MG63 (cell line): ENCODE measurements around the gene IGSF23. TPM values are rescaled to one million over a fixed set of nuclear protein-coding genes. Genes with fewer than 3 reads are reported as not detected.
"Not testable (repeated sequence)": the region's sequence is repeated elsewhere in the genome, so short reads cannot be mapped to it uniquely, and the experiment has no call there.

ENCODE experiments used
- DNase-seq: peaks from one replicate; pipeline ENCODE4 v3.0.0-alpha.2; 2020
- H3K27me3 ChIP-seq: fragments of 250-450 bp; sonication (Bioruptor Pico); 2 replicates; pipeline ENCODE4 v1.5.1; 2020; ENCODE audit warnings: mild to moderate bottlenecking, moderate library complexity
- H3K36me3 ChIP-seq: fragments of 250-450 bp; sonication (Bioruptor Pico); 2 replicates; pipeline ENCODE4 v1.5.1; 2020; ENCODE audit warnings: mild to moderate bottlenecking, moderate library complexity
- H3K4me3 ChIP-seq: fragments of 250-450 bp; sonication (Bioruptor Pico); 2 replicates; pipeline ENCODE4 v1.5.1; 2020; ENCODE audit warnings: mild to moderate bottlenecking, moderate library complexity
- H3K9me3 ChIP-seq: fragments of 250-450 bp; sonication (Bioruptor Pico); 2 replicates; pipeline ENCODE4 v1.5.1; 2020; ENCODE audit warnings: mild to moderate bottlenecking, moderate library complexity
- total RNA-seq: library from RNA; depleted of rRNA; stranded (reverse); fragments of >200 nt; shearing (Covaris generic); gene quantifications from 2 replicates; pipeline ENCODE4 v1.2.3, GENCODE V29; 2014; ENCODE audit warnings: low replicate concordance

IGSF23 gene
- total RNA-seq, 1 experiment from 2014 or later: 3.0 TPM

DNA sequence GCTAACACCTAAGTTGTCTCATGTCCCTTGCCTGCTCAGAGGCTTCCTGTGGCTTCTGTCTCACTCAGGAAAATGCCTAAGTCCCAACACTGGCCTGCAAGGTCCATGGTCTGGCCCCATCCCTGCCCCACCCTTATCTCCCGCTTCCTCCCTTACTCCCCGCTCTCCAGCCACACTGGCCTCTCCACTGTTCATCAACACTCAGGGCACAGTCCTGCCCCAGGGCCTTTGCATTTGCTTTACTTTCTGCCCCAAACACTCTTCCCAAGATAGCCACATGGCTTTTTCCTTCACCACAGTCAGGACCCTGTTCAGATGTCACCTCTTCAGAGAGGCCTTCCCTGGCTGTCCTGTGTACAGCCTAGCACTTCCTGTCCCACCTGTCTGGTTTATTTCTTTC is 32.1 kb upstream of the IGSF23 start:
- H3K27me3 ChIP-seq: no peaks in the 10 kb centered on the region
- H3K4me3 ChIP-seq: no peak overlapping the region
- DNase-seq: no peak
- H3K9me3 ChIP-seq: peaks cover 23% of the 10 kb centered on the region
- no peaks in the 10 kb centered on the region for H3K36me3 ChIP-seq

DNA sequence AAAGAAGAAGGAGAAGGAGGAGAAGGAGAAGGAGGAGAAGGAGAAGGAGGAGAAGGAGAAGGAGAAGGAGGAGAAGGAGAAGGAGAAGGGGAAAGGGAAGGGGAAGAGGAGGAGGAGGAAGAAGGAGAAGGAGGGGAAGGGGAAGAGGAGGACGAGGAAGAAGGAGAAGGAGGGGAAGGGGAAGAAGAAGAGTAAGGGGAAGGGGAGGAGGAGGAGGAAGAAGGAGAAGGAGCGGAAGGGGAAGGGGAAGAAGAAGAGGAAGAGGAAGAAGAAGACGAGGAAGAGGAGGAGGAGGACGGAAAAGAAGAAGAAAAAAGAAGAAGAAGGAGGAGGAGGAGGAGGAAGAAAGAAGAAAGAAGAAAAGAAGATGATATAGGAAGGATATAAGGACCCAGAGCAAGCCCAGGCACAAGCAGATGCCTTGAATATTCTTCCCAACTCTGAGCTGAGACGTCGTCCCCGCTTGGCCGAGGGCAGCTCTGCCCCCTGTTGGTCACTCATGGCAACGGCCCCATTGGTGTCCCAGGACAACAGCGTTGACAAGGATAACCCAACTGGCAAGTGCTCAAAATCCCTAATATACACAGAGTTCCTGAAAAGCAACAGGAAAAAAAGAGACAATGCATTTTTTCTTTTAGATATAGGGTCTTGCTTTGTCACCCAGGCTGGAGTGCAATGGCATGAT is 30.6 kb upstream of the IGSF23 start:
- H3K36me3 ChIP-seq: no peaks in the 10 kb centered on the region
- H3K27me3 ChIP-seq: no peaks in the 10 kb centered on the region
- DNase-seq: peak; percentile 18

DNA sequence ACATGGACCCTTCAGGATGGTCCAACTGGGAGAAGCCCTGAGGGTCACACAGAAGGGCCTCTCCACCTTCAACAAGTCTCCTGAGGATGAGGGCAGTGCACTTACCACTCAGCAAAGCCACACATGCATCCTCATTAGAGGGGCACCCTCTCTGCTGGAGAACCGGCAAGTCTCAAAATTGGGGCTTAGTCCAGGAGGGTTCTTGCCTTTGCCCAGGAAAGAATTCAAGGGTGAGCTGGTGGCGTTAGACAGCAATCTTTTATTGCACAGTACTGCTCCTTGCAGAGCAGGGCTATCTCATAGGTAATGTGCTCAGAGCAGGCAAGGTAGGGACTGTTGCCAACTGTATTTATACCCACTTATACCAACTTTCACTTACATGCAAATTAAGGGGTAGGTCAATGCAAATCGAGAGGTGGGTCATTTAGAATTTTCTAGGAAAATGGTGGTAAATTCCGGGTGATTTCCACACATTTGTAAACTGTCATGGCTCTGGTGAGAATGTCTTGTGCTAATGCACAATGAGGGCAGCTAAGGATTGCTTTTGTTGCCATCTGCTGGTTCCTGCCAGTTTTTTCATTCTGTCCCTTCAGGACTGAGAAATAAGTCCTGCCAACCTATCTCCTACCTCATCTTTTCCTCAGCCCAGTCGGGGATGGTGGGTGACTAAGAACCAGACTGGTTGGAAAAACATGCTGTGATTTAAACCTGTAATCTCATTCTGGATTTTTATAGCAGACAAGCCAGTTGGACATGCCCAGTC is 27.8 kb upstream of the IGSF23 start:
- peak; percentile 34 for DNase-seq
- H3K36me3 ChIP-seq: no peaks in the 10 kb centered on the region

More for the DNA sequence above, 30.6 kb upstream of the IGSF23 start:
- H3K4me3 ChIP-seq: no peak overlapping the region
- H3K9me3 ChIP-seq: peaks cover 32% of the 10 kb centered on the region

DNA sequence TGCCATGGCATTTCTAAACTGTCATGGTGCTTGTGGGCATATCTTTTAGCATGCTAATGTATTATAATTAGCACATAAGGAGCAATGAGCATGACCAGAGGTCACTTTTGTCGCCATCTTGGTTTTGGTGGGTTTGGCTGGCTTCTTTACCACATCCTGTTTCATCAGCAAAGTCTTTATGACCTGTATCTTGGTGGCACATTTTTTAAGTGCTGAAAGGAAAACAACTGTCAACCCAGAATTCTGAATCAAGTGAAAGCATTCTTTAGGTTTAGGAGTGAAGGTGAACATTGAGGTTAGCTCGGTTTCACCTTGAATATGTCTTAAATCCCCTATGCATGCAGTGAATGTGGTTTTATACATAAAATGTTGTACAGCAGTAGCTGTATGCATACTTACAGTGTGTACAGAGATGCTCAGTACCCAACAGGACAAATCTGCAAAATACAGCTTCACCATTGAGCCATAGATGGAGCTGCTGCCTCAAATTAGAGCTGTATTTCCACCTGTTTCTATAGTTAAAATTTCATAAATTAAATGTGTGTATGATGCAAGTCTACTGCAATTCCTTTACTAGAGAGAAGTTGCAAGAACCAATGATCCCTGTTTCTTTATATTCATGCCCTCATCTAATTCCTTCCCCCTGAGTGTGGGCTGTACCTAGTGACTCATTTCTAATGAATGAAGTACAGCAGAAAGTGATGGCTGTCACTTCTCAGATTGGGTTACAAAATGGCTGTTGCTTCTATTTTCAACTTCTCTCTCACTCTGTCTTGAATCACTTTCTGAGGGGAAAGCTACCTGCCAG is 25.2 kb upstream of the IGSF23 start:
- Histone ChIP-seq H3K27me3 (no peaks in the 10 kb centered on the region), H3K36me3 (no peaks in the 10 kb centered on the region), H3K4me3 (no peak overlapping the region), H3K9me3 (peaks cover 46% of the 10 kb centered on the region)
- peak; percentile 35 for DNase-seq

More for the DNA sequence above, 27.8 kb upstream of the IGSF23 start:
- Histone ChIP-seq H3K9me3 (peaks cover 24% of the 10 kb centered on the region), H3K27me3 (no peaks in the 10 kb centered on the region), H3K4me3 (no peak overlapping the region)

DNA sequence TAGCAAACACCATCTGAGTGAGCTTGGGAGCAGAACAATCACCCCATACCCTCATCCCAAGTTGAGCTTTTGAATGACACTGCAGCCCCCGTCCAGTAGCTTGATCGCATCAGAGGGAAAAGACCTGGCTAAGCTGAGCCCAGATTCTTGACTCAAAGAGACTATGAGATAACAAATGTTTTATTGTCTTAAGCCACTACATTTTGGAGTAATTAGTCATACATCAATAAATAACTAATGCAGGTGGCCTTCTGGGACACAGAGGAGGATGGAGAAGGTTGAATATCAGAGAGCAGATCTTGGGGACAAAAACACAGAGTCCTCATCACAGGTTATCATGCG is 24.6 kb upstream of the IGSF23 start:
- Histone ChIP-seq H3K36me3 (no peaks in the 10 kb centered on the region), H3K27me3 (no peaks in the 10 kb centered on the region), H3K9me3 (peaks cover 46% of the 10 kb centered on the region), H3K4me3 (no peak overlapping the region)
- peak; percentile 17 for DNase-seq

DNA sequence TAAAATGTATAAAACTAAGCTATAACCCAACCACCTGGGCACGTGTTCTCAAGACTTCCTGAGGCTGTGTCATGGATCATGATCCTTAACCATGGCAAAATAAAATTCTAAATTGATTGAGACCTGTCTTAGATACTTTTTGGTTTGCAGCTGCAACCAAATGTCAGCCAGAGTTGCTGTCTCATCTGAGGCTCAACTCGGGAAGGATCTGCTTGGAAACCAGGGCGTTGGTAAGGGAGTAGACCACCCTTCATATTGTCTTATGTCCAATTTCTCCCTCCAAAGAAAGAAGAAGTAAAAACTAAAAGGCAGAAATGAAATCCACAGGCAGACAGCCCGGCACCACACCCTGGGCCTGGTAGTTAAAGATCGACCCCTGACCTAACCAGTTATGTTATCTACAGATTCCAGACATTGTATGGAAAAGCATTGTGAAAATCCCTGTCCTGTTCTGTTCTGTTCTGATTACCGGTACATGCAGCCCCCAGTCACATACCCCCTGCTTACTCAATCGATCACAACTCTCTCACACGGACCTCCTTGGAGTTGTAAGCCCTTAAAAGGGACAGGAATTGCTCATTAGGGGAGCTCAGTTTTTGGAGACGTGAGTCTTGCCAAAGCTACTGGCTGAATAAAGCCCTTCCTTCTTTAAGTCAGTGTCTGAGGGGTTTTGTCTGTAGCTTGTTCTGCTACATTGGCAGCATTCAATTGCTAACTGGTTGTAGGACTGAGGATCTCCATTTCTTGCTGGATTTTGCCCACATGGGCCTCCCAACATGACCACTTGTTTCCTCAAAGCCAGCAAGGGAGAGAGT is 22.9 kb upstream of the IGSF23 start:
- Histone ChIP-seq H3K4me3 (no peak overlapping the region), H3K36me3 (no peaks in the 10 kb centered on the region), H3K27me3 (no peaks in the 10 kb centered on the region), H3K9me3 (peaks cover 40% of the 10 kb centered on the region)
- no peak for DNase-seq

DNA sequence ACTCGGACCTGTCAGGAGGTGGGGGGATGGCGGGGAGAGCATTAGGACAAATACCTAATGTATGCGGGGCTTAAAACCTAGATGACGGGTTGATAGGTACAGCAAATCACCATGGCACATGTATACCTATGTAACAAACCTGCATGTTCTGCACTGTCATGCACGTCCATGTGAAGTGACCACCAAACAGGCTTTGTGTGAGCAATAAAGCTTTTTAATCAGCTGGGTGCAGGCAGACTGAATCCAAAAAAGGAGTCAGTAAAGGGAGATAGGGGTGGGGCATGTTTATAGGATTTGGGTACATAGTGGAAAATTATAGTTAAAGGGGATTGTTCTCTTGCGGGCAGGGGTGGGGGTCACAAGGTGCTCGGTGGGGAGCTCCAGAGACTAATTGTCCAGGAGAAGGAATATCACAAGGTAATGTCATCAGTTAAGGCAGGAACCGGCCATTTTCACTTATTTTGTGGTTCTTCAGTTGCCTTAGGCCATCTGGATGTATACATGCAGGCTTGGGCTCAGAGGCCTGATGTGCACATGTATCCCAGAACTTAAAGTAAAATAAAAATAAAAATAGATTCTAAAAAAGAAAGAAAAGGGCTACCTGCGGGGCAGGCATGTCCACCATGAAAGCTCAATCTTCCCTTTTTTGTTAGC is 21.9 kb upstream of the IGSF23 start:
- not testable (repeated sequence) for H3K4me3 ChIP-seq, H3K36me3 ChIP-seq, DNase-seq, H3K27me3 ChIP-seq
- H3K9me3 ChIP-seq: peaks cover 36% of the 10 kb centered on the region

DNA sequence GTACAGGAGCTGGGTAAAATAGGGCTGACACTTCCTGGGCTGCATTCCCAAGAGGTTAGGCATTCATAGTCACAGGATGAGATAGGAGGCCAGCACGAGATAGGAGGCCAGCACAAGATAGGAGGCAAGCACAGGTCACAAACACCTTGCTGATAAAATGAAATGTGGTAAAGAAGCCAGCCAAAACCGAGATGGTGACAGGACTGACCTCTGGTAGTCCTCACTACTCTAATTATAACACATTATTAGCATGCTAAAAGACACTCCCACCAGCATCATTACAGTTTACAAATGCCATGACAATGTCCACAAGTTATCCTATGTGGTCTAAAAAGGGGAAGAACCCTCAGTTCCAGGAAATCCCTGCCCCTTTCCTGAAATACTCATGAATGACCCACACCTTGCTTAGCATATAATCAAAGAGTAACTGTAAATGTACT is 20.9 kb upstream of the IGSF23 start:
- Histone ChIP-seq H3K4me3 (no peak overlapping the region), H3K36me3 (no peaks in the 10 kb centered on the region), H3K9me3 (peaks cover 29% of the 10 kb centered on the region), H3K27me3 (no peaks in the 10 kb centered on the region)
- no peak for DNase-seq

DNA sequence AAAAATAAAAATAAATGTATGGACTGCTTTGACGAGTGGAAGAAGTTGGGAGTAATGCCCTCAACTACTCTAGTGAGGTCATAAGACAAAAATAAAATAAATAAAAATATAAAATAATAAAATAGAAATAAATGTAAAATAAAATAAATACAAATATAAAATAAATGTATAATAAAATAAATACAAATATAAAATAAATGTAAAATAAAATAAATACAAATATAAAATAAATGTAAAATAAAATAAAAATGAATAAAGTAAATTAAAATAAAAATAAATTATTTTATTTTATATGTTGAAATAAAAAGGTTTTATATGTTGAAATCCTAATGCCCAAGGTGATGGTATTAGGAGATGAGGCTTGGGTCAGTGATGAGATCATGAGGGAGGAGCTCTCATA is 20.1 kb upstream of the IGSF23 start:
- DNase-seq: no peak
- H3K27me3 ChIP-seq: no peaks in the 10 kb centered on the region
- H3K36me3 ChIP-seq: no peaks in the 10 kb centered on the region
- H3K9me3 ChIP-seq: peaks cover 32% of the 10 kb centered on the region
- no peak overlapping the region for H3K4me3 ChIP-seq

DNA sequence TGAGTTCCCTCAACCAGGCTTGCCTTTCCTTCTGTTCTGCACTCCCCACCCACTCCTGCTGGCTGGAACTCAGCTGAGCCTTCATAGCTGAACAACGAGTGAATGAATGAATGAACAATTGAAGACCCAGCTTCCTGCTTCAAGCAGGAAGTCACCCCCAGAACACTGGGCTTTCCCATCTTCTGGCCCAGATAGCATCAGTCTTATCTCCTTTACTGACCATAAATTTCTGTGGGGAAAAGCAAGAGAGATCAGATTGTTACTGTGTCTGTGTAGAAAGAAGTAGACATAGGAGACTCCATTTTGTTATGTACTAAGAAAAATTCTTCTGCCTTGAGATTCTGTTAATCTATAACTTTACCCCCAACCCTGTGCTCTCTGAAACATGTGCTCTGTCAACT is 19.5 kb upstream of the IGSF23 start:
- peaks cover 34% of the 10 kb centered on the region for H3K9me3 ChIP-seq
- DNase-seq, H3K4me3 ChIP-seq, H3K27me3 ChIP-seq, H3K36me3 ChIP-seq: not testable (repeated sequence)

DNA sequence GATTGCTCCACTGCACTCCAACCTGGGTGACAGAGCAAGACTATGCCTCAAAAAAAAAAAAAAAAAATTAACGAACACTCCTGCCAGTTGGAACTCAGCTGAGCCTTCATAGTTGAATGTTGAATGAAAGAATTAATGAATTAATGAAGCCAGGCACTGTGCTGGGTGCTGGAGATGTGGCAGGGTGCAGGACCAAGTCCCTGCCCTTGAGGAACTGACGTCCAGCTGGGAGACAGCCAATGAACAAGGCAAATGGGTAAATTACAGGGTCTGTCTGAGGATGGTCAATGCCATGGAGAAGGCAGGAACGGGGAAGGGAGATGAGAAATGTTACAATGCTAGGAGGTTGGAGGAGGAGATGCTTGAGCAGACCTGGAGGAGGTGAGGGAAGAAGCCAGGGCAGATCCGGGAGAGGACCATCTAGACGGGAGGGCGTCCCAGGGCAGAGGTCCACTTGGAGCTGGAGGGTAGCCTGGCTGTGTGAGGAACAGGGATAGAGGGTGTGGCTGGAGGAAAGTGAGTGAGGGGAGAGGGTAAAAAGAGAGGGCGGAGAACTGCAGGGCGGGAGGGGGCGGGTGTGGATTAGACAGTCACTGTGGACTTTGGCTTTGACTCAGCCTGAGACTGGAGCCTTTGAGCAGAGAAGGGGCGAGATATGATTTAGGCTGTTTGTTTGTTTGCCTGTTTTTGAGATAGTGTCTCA is 16.8 kb upstream of the IGSF23 start:
- Histone ChIP-seq H3K9me3 (peaks cover 21% of the 10 kb centered on the region), H3K4me3 (no peak overlapping the region), H3K36me3 (no peaks in the 10 kb centered on the region), H3K27me3 (no peaks in the 10 kb centered on the region)
- DNase-seq: no peak

DNA sequence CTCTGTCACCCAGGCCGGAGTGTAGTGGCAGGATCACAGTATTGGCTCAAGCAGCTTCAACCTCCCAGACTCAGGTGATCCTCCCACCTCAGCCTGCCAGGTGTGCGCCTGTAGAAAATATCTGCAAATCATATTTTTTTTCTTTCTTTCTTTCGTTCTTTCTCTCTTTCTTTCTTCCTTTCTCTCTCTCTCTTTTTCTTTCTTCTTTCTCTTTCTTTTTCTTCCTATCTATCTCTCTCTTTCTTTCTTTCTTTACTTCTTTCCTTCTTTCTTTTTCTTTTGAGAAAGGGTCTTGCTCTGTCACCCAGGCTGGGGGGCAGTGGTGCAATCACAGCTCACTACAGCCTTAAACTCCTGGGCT is 16.3 kb upstream of the IGSF23 start:
- DNase-seq: no peak
- H3K4me3 ChIP-seq: no peak overlapping the region
- H3K9me3 ChIP-seq: peaks cover 16% of the 10 kb centered on the region
- H3K27me3 ChIP-seq: no peaks in the 10 kb centered on the region
- H3K36me3 ChIP-seq: no peaks in the 10 kb centered on the region

DNA sequence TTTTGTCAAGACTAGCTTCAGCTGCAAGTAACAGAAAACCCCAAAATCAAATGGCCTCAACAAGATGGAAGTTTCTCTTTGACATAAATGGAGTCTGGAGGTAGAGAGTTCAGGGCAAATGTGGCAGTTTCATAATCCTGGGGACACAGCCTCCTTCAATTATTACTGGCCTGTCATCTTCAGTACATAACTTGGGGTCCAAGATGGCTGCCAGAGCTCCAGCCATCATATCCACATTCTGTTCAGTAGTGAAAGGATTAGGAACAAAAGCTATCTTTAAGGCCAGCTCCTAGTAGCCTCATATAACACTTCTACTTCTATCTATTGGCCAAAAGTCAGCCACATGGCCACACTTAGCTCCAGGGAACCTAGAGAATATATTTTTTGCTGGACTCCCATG is 15.0 kb upstream of the IGSF23 start:
- Histone ChIP-seq H3K27me3 (no peaks in the 10 kb centered on the region), H3K36me3 (no peaks in the 10 kb centered on the region), H3K9me3 (peaks cover 8% of the 10 kb centered on the region), H3K4me3 (no peak overlapping the region)
- no peak for DNase-seq

DNA sequence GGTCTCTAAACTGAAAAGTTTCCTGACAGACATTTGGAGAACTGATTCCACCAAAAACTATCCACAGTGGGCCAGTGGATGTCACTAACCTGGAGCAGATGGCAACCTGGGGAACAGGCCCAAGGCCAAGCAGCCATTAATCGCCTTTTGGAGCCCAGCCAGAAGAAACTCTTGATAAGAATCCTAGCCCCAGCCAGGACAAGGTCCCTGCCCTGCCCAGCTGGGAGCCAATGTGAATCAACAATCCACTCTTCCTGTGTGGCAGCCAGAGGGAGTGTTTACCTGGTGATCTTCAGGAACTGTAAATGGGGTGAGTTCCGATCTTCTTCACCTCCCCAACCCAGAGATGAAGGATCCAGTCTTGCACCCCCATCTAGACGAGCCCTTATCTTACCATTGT is 14.5 kb upstream of the IGSF23 start:
- Histone ChIP-seq H3K36me3 (no peaks in the 10 kb centered on the region), H3K27me3 (no peaks in the 10 kb centered on the region), H3K9me3 (peaks cover 8% of the 10 kb centered on the region), H3K4me3 (no peak overlapping the region)
- DNase-seq: no peak

DNA sequence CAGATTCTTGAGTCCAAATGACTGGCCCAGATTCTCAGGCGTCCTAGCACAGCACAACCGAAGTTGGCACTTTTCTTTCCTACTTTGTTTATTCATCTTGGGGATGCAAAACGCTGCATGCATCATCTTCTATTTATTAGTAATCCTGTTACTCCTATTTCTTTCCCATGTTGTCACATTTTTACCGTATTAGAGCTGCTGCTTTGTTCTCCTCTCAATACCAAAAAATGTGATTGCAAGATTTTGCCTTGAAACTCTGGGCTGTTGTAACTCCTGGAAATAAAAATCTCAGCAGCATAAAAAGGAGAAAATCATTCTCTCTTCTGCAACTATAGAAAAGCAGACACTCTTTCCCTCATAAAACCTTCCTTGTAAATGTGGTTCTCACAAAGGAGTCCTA is 12.9 kb upstream of the IGSF23 start:
- H3K36me3 ChIP-seq: no peaks in the 10 kb centered on the region
- no peak for DNase-seq
- peaks cover 8% of the 10 kb centered on the region for H3K9me3 ChIP-seq
- H3K4me3 ChIP-seq: no peak overlapping the region
- H3K27me3 ChIP-seq: no peaks in the 10 kb centered on the region

DNA sequence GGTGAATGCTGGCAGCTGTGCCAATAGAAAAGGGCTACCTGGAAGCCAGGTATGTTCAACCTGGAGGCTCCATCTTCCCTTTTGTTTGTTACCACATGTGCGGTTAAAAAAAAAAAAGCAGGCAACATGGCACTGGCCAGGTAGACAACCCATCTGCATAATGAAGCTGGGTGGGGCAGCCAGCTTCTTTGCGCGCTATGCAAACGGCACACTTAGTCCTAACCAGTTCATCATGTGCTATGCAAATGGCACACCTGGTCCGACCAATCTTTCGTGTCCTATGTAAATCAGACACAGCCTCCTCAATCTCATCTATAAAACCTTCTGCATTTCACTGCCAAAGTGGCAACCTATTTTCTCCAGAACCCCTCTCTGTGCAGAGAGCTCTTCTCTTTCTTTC is 11.3 kb upstream of the IGSF23 start:
- H3K4me3 ChIP-seq: no peak overlapping the region
- H3K36me3 ChIP-seq: no peaks in the 10 kb centered on the region
- no peaks in the 10 kb centered on the region for H3K27me3 ChIP-seq
- peaks cover 8% of the 10 kb centered on the region for H3K9me3 ChIP-seq
- DNase-seq: no peak
